HepG2 (cell line): Measurements from ENCODE around the gene RAB34. TPM values are rescaled to one million over a fixed set of nuclear protein-coding genes. Genes with fewer than 3 reads are reported as not detected.

Experiments
- GRHL1 ChIP-seq: sonication (generic); formaldehyde crosslinking; conservative IDR thresholded peaks from 2 replicates; pipeline ENCODE4 v1.8.0; 2022; ENCODE audit warnings: missing genetic modification reagents
- HOXA9 ChIP-seq: sonication (generic); formaldehyde crosslinking; IDR thresholded peaks from 2 replicates; pipeline ENCODE4 v1.8.1; 2022; ENCODE audit warnings: missing genetic modification reagents, mild to moderate bottlenecking, moderate library complexity, borderline replicate concordance
- JUNB ChIP-seq: sonication (generic); formaldehyde crosslinking; IDR thresholded peaks from 2 replicates; pipeline ENCODE4 v1.8.0; 2022; ENCODE audit warnings: missing genetic modification reagents, mild to moderate bottlenecking, borderline replicate concordance
- JUND ChIP-seq: sonication (generic); formaldehyde crosslinking; IDR thresholded peaks from 2 replicates; pipeline ENCODE4 v1.8.0; 2022; ENCODE audit warnings: mild to moderate bottlenecking, missing genetic modification reagents
- PHF8 ChIP-seq: sonication (generic); formaldehyde crosslinking; IDR thresholded peaks from 2 replicates; pipeline ENCODE4 v1.5.0; 2020; ENCODE audit warnings: missing genetic modification reagents
- SIN3A ChIP-seq: IDR thresholded peaks from 2 replicates; pipeline ENCODE4 v1.6.1; 2011; ENCODE audit warnings: low read depth, mild to moderate bottlenecking, control low read depth, low read length, borderline replicate concordance
- TP53 ChIP-seq: sonication (generic); formaldehyde crosslinking; conservative IDR thresholded peaks from 2 replicates; pipeline ENCODE4 v1.4.0; 2020; ENCODE audit warnings: missing genetic modification reagents
- ZMYM4 ChIP-seq: sonication (generic); formaldehyde crosslinking; IDR thresholded peaks from 2 replicates; pipeline ENCODE4 v1.8.1; 2023; ENCODE audit warnings: mild to moderate bottlenecking, missing genetic modification reagents
- ZNF17 ChIP-seq: sonication (generic); formaldehyde crosslinking; IDR thresholded peaks from 2 replicates; pipeline ENCODE4 v1.5.0; 2020; ENCODE audit warnings: mild to moderate bottlenecking, missing genetic modification reagents
- ZNF30 ChIP-seq: sonication (generic); formaldehyde crosslinking; IDR thresholded peaks from 2 replicates; pipeline ENCODE4 v1.5.0; 2020; ENCODE audit warnings: mild to moderate bottlenecking, missing genetic modification reagents
- ZNF407 ChIP-seq: sonication (generic); formaldehyde crosslinking; IDR thresholded peaks from one replicate; pipeline ENCODE4 v1.5.1; 2020; ENCODE audit warnings: mild to moderate bottlenecking, missing genetic modification reagents; ENCODE audit errors: not compliant biosample characterization
- ZNF44 ChIP-seq: sonication (generic); formaldehyde crosslinking; IDR thresholded peaks from 2 replicates; pipeline ENCODE4 v1.5.1; 2020; ENCODE audit warnings: mild to moderate bottlenecking, missing genetic modification reagents
- polyA plus RNA-seq, 8 experiments: library from polyadenylated mRNA; depleted of rRNA in 3 of 8; stranded (reverse) in 7 of 8; unstranded in 1 of 8; fragments of >200 nt; fragmentation: Illumina TruSeq in 4 of 8; extraction: Trizol in 4 of 8; gene quantifications; 2 replicates each; pipeline versions ENCODE4 v1.2.1 to v1.2.3, GENCODE V29; 2011 to 2016; ENCODE audit warnings: low read depth in 4 of 8, missing spikeins in 1 of 8, mixed read lengths in 1 of 8; ENCODE audit not compliant: insufficient read depth in 1 of 8
- total RNA-seq, 5 experiments: library from RNA; depleted of rRNA; stranded (reverse); fragments of >200 nt; fragmentation: Illumina TruSeq; extraction: Trizol; gene quantifications; 2 replicates each; pipeline ENCODE4 v1.2.3, GENCODE V29; 2016; ENCODE audit warnings: low read depth in 1 of 5
- TF ChIP-seq, protein P1 (sequence below): IDR thresholded peaks from 2 replicates; pipeline ENCODE4 v1.6.1; 2016
- TF ChIP-seq, protein P2 (sequence below): IDR thresholded peaks from 2 replicates; pipeline ENCODE4 v1.6.1; 2012; ENCODE audit warnings: low read depth, low read length, improper control_type of control experiment
- TF ChIP-seq, protein P3 (sequence below): sonication (generic); formaldehyde crosslinking; IDR thresholded peaks from 2 replicates; pipeline ENCODE4 v1.4.0; 2020; ENCODE audit warnings: missing genetic modification reagents, borderline replicate concordance

Gene RAB34
- total and polyA plus RNA-seq, 2 of the 13 experiments (the other 11 are each of a cell fraction or from before 2014, with no cell fraction given): 0.49 TPM; not detected in 1

- no peak for TF ChIP-seq ZNF407
- TF ChIP-seq SIN3A: 0 out of 2 replicates have a peak, but pooled peaks have one; percentile 29
- TF ChIP-seq, protein P1, sequence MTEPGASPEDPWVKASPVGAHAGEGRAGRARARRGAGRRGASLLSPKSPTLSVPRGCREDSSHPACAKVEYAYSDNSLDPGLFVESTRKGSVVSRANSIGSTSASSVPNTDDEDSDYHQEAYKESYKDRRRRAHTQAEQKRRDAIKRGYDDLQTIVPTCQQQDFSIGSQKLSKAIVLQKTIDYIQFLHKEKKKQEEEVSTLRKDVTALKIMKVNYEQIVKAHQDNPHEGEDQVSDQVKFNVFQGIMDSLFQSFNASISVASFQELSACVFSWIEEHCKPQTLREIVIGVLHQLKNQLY: no peak
- TF ChIP-seq JUNB (CRISPR knock-in tag): no peak
- TF ChIP-seq JUND (CRISPR knock-in tag): peak; percentile 39; the same call in 1 of the 2 replicates
- no peak for TF ChIP-seq ZNF44 (CRISPR knock-in tag)
- TF ChIP-seq HOXA9 (CRISPR knock-in tag): 0 out of 2 replicates have a peak, but pooled peaks have one; percentile 29
- TF ChIP-seq, protein P2, sequence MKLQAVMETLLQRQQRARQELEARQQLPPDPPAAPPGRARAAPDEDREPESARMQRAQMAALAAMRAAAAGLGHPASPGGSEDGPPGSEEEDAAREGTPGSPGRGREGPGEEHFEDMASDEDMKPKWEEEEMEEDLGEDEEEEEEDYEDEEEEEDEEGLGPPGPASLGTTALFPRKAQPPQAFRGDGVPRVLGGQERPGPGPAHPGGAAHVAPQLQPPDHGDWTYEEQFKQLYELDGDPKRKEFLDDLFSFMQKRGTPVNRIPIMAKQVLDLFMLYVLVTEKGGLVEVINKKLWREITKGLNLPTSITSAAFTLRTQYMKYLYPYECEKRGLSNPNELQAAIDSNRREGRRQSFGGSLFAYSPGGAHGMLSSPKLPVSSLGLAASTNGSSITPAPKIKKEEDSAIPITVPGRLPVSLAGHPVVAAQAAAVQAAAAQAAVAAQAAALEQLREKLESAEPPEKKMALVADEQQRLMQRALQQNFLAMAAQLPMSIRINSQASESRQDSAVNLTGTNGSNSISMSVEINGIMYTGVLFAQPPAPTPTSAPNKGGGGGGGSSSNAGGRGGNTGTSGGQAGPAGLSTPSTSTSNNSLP: no peak
- TF ChIP-seq GRHL1 (CRISPR knock-in tag): no peak
- TF ChIP-seq TP53 (CRISPR knock-in tag): no peak
- 0 out of 2 replicates have a peak, but pooled peaks have one; percentile 1 for TF ChIP-seq ZNF30
- TF ChIP-seq ZNF17 (CRISPR knock-in tag): no peak
- TF ChIP-seq PHF8 (CRISPR knock-in tag): no peak
- TF ChIP-seq, protein P3, sequence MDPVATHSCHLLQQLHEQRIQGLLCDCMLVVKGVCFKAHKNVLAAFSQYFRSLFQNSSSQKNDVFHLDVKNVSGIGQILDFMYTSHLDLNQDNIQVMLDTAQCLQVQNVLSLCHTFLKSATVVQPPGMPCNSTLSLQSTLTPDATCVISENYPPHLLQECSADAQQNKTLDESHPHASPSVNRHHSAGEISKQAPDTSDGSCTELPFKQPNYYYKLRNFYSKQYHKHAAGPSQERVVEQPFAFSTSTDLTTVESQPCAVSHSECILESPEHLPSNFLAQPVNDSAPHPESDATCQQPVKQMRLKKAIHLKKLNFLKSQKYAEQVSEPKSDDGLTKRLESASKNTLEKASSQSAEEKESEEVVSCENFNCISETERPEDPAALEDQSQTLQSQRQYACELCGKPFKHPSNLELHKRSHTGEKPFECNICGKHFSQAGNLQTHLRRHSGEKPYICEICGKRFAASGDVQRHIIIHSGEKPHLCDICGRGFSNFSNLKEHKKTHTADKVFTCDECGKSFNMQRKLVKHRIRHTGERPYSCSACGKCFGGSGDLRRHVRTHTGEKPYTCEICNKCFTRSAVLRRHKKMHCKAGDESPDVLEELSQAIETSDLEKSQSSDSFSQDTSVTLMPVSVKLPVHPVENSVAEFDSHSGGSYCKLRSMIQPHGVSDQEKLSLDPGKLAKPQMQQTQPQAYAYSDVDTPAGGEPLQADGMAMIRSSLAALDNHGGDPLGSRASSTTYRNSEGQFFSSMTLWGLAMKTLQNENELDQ (CRISPR knock-in tag): no peak
- no peak for TF ChIP-seq ZMYM4 (CRISPR knock-in tag)
Measured at GRCh38 chr17:28725166-28725659, 7.5 kb upstream of the RAB34 start (continued).
